A549 (cell line): Measurements from ENCODE around the gene KRT13. TPM values are rescaled to one million over a fixed set of nuclear protein-coding genes. Genes with fewer than 3 reads are reported as not detected.

Experiments used
- ATAC-seq, 2 experiments: fragments of 200-7000 bp in 1 of 2; fragments of >200 bp in 1 of 2; cut with Nextera tagmentation in 1 of 2; cut with Tn5 transposase in 1 of 2; 3 replicates each; pipeline versions ENCODE4 v1.8.0 to v1.9.1; 2018 to 2020; ENCODE audit warnings: mild to moderate bottlenecking in 1 of 2, moderate library complexity in 1 of 2
- CTCF ChIA-PET: fragments of 300-600 bp; sonication (Branson Sonifier 250); formaldehyde crosslinking; extraction: SDS; loops from one replicate; lab custom pipeline; 2021; ENCODE audit warnings: antibody characterized with exemption, inconsistent platforms; lab: Yijun Ruan, JAX
- POLR2A ChIA-PET: fragments of 350-600 bp; formaldehyde crosslinking; extraction: SDS; loops from one replicate; lab custom pipeline; 2021; ENCODE audit warnings: antibody characterized with exemption, inconsistent platforms; lab: Yijun Ruan, JAX
- DNase-seq, 2 experiments: peaks; one replicate each; pipeline versions ENCODE4 v3.0.0 to v3.0.0-alpha.2; 2011 to 2016; ENCODE audit warnings: low read depth in 1 of 2, low spot score in 1 of 2
- FAIRE-seq: peaks from 2 replicates; lab custom pipeline; 2011; peaks lifted over from hg19 to GRCh38; lab: Jason Lieb, UNC
- H3K27ac ChIP-seq, 2 experiments: fragments of >200 bp; sonication (Bioruptor Twin); formaldehyde crosslinking; 3 replicates each; pipeline ENCODE4 v1.5.1; 2016 to 2017
- H3K4me1 ChIP-seq: fragments of >200 bp; sonication (Bioruptor Twin); formaldehyde crosslinking; 3 replicates; pipeline ENCODE4 v1.6.1; 2016
- H3K4me2 ChIP-seq: fragments of >200 bp; sonication (Bioruptor Twin); formaldehyde crosslinking; 3 replicates; pipeline ENCODE4 v1.6.1; 2016
- H3K4me3 ChIP-seq: fragments of >200 bp; sonication (Bioruptor Twin); formaldehyde crosslinking; 3 replicates; pipeline ENCODE4 v1.5.1; 2016
- H3K9me3 ChIP-seq: fragments of >200 bp; sonication (Bioruptor Twin); formaldehyde crosslinking; 3 replicates; pipeline ENCODE4 v1.6.1; 2016
- BCL3 ChIP-seq: fragments of >200 bp; sonication (Bioruptor Twin); formaldehyde crosslinking; IDR thresholded peaks from 3 replicates; pipeline ENCODE4 v1.6.1; 2016
- BHLHE40 ChIP-seq: IDR thresholded peaks from 2 replicates; pipeline ENCODE4 v1.6.1; 2012; ENCODE audit warnings: low read depth, low read length, inconsistent platforms
- CBX2 ChIP-seq: fragments of 200-600 bp; sonication (generic); IDR thresholded peaks from 2 replicates; pipeline ENCODE4 v1.6.1; 2016; ENCODE audit warnings: low read depth, mild to moderate bottlenecking, borderline replicate concordance
- CBX8 ChIP-seq: fragments of 200-600 bp; sonication (generic); IDR thresholded peaks from 2 replicates; pipeline ENCODE4 v1.6.1; 2016
- EP300 ChIP-seq, 2 experiments: fragments of >200 bp; sonication (Bioruptor Twin); formaldehyde crosslinking; IDR thresholded peaks; 2 replicates in 1 of 2; 3 replicates in 1 of 2; pipeline ENCODE4 v1.6.1; 2016 to 2017
- FOSL2 ChIP-seq, 2 experiments: fragments of 450-650 bp in 1 of 2; fragments of >200 bp in 1 of 2; sonication (Bioruptor Twin) in 1 of 2; formaldehyde crosslinking; IDR thresholded peaks; 2 replicates each; pipeline versions ENCODE4 v1.5.0 to v1.6.1; 2016 to 2020; ENCODE audit warnings: mild to moderate bottlenecking in 1 of 2, moderate library complexity in 1 of 2
- GATA3 ChIP-seq: IDR thresholded peaks from 2 replicates; pipeline ENCODE4 v1.6.1; 2012; ENCODE audit warnings: borderline replicate concordance
- HEYL ChIP-seq: fragments of 250-450 bp; sonication (Bioruptor Pico); IDR thresholded peaks from 2 replicates; pipeline ENCODE4 v1.8.0; 2021; ENCODE audit warnings: mild to moderate bottlenecking, moderate library complexity
- HOXA7 ChIP-seq: fragments of 250-450 bp; sonication (Bioruptor Pico); IDR thresholded peaks from 2 replicates; pipeline ENCODE4 v1.5.0; 2020; ENCODE audit warnings: mild to moderate bottlenecking, moderate library complexity
- JUN ChIP-seq, 2 experiments: fragments of >200 bp; sonication (Bioruptor Twin); formaldehyde crosslinking; IDR thresholded peaks; 2 replicates in 1 of 2; 3 replicates in 1 of 2; pipeline ENCODE4 v1.6.1; 2016 to 2017
- JUNB ChIP-seq: fragments of >200 bp; sonication (Bioruptor Twin); formaldehyde crosslinking; IDR thresholded peaks from 2 replicates; pipeline ENCODE4 v1.6.1; 2016
- KDM5A ChIP-seq: fragments of 200-600 bp; sonication (generic); IDR thresholded peaks from 2 replicates; pipeline ENCODE4 v1.6.1; 2016; ENCODE audit warnings: antibody characterized with exemption, mild to moderate bottlenecking
- MAZ ChIP-seq: fragments of 150-350 bp; IDR thresholded peaks from 2 replicates; pipeline ENCODE4 v1.6.1; 2014; ENCODE audit warnings: antibody characterized with exemption, low read depth, low read length, borderline replicate concordance
- MYC ChIP-seq: IDR thresholded peaks from 2 replicates; pipeline ENCODE4 v1.6.1; 2012; ENCODE audit warnings: mild to moderate bottlenecking, inconsistent platforms, low read length, improper control_type of control experiment, borderline replicate concordance
- POLR2AphosphoS2 ChIP-seq: conservative IDR thresholded peaks from 2 replicates; pipeline ENCODE4 v1.6.1; 2012; ENCODE audit warnings: low read length, improper control_type of control experiment, inconsistent platforms
- RAD21 ChIP-seq, 2 experiments: fragments of >200 bp in 1 of 2; sonication (Bioruptor Twin) in 1 of 2; formaldehyde crosslinking in 1 of 2; IDR thresholded peaks in 1 of 2; conservative IDR thresholded peaks in 1 of 2; 2 replicates in 1 of 2; 3 replicates in 1 of 2; pipeline ENCODE4 v1.6.1; 2012 to 2018; ENCODE audit warnings: inconsistent platforms in 1 of 2
- RARB ChIP-seq: fragments of 250-450 bp; sonication (Bioruptor Pico); IDR thresholded peaks from 2 replicates; pipeline ENCODE4 v1.8.0; 2021; ENCODE audit warnings: mild to moderate bottlenecking, moderate library complexity
- RFX5 ChIP-seq: fragments of 450-650 bp; IDR thresholded peaks from 2 replicates; pipeline ENCODE4 v1.7.1; 2014; ENCODE audit warnings: antibody characterized with exemption, mild to moderate bottlenecking, moderate library complexity
- SMC3 ChIP-seq: fragments of >200 bp; sonication (Bioruptor Twin); formaldehyde crosslinking; IDR thresholded peaks from 3 replicates; pipeline ENCODE4 v1.6.1; 2018; ENCODE audit warnings: inconsistent platforms
- SREBF2 ChIP-seq: fragments of 450-650 bp; IDR thresholded peaks from 2 replicates; pipeline ENCODE4 v1.6.1; 2014; ENCODE audit warnings: mild to moderate bottlenecking, moderate library complexity
- ZFP36 ChIP-seq: fragments of 450-650 bp; IDR thresholded peaks from 2 replicates; pipeline ENCODE4 v1.6.1; 2014; ENCODE audit warnings: borderline replicate concordance; ENCODE audit not compliant: partially characterized antibody
- ZSCAN20 ChIP-seq: fragments of 250-450 bp; sonication (Bioruptor Pico); IDR thresholded peaks from 2 replicates; pipeline ENCODE4 v1.8.0; 2022; ENCODE audit warnings: mild to moderate bottlenecking, moderate library complexity
- WGBS: methylation state at CpG from one replicate; pipeline ENCODE4 v1.1.6; 2017; ENCODE audit errors: missing lambda C conversion rate; 5-methylcytosine and 5-hydroxymethylcytosine counted together
- polyA plus RNA-seq, 4 experiments: library from polyadenylated mRNA; depleted of rRNA in 3 of 4; stranded (reverse); fragments of >200 nt; fragmentation: RNase III in 1 of 4; extraction: RNeasy Plus Mini Kit Qiagen cat#74134 plus additional on column Dnase treatment in 1 of 4; gene quantifications; 2 replicates in 3 of 4; 3 replicates in 1 of 4; pipeline ENCODE4 v1.2.3, GENCODE V29; 2011 to 2017
- TF ChIP-seq, protein P1 (sequence below): IDR thresholded peaks from 2 replicates; pipeline ENCODE4 v1.6.1; 2012

The KRT13 gene
- polyA plus RNA-seq, 2 of the 4 experiments (the other 2 are of a cell fraction) = 0.06 TPM; not detected in 1

DNA sequence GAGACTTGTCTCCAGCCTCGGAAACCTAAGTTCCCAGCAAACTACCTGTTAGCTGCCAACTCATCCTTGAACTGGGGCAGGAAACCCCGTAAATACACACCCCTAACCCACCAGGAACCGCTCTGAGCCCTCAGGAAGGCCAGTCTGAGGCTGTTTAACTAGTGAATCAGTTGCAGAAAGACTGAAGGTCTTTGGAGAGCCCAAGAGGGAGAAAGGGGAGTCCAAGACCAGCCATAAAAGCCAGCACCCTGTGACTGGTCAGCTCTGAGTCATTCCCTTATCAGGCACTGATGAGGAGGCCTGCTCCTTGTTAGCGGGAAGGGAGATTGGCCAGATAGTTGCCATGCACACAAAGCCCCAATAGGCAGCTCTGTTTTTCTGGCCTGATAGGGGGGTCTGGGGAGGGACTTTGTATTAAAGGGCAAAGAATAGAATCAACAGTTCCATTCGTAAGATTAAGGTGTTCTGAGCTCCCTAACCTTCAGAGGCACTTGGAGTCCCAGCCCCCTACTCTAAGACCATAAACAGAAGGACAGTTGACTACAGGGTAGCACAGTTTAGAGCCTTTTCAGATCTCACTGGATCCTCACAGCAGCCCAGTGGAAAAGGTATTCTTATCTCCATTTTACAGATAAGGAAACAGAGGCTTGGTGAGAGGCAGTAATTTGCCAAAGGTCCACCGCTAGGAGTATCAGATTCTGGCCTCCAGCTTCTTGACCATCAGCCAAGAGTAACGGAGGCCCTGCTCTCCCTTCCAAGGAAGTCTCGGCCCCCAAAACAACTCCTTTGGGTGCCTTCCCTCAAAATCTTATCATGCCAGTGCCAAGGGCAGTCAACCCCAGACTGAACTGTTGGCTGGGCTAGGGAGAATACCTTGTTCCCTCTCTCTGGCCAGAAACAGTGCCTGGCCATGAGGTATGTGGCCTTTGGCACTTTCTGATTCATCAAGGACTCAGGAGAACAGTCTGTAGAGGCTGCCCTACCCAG is 24.9 kb upstream of the KRT13 start:
- WGBS = 36% methylated on average over 8 of the region's 8 CpGs
- DNase-seq (peak; percentile 85 to 89), ATAC-seq (peak; percentile 82 to 95), FAIRE-seq (peak; percentile 85)
- H3K9me3 ChIP-seq = no peaks in the 10 kb centered on the region
- TF ChIP-seq JUN (IDR thresholded peaks at IDR 0.05) (0 out of 5 replicates have a peak, but pooled peaks of 1 of the 2 experiments have one; percentile 26), RFX5 (peak; percentile 86), CBX8 (no peak), BCL3 (no peak), EP300 (IDR thresholded peaks at IDR 0.05) (no peak), ZFP36 (no peak), ZSCAN20 (CRISPR knock-in tag) (no peak), JUNB (peak; percentile 47; the same call in 1 of the 2 replicates), CBX2 (no peak), FOSL2 (IDR thresholded peaks at IDR 0.05) (0 out of 2 replicates have a peak, but pooled peaks have one; percentile 26), FOSL2 (CRISPR knock-in tag; IDR thresholded peaks at IDR 0.05) (peak; percentile 81), GATA3 (peak; percentile 89), KDM5A (no peak)
- TF ChIP-seq, protein P1, sequence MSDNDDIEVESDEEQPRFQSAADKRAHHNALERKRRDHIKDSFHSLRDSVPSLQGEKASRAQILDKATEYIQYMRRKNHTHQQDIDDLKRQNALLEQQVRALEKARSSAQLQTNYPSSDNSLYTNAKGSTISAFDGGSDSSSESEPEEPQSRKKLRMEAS = peak; percentile 39; the same call in 1 of the 2 replicates
- ChIA-PET CTCF (interaction anchor here (0.6 to 6.9 kb wide), 12 partner anchors 9 to 621 kb away, joined by 3 to 101 read pairs (median 3); partner anchors contain the start of genes KRT13, KRT15 and KRTAP4-5), POLR2A (interaction anchor here (0.5 to 1.3 kb wide), 4 partner anchors 12 to 158 kb away, joined by 3 to 10 read pairs (median 4); partner anchors contain the start of gene KRT13)
- H3K27ac ChIP-seq = peak overlapping the region; percentile 59 to 83
- H3K4me3 ChIP-seq = no peak overlapping the region
- H3K4me2 ChIP-seq = peak overlapping the region; percentile 46
- H3K4me1 ChIP-seq = peaks cover 29% of the 10 kb centered on the region

GRCh38 chr17:41529491-41529915 is 24.1 kb upstream of the KRT13 start:
- DNase-seq = no peak
- H3K4me1 ChIP-seq = peaks cover 29% of the 10 kb centered on the region
- 88% methylated on average over 5 of the region's 5 CpGs for WGBS
- no peak overlapping the region for H3K4me3 ChIP-seq
- POLR2A ChIA-PET = interaction anchor here (1.3 kb wide), 2 partner anchors 19 to 159 kb away, joined by 5 to 10 read pairs; no protein-coding TSS in a partner anchor
- H3K4me2 ChIP-seq = peak overlapping the region; percentile 46
- ATAC-seq = no peak
- no peak for FAIRE-seq
- no peaks in the 10 kb centered on the region for H3K9me3 ChIP-seq
- CTCF ChIA-PET = interaction anchor here (0.8 to 6.9 kb wide), 12 partner anchors 8 to 672 kb away, joined by 3 to 101 read pairs (median 4); partner anchors contain the start of gene KRT15
- H3K27ac ChIP-seq = peak overlapping the region; percentile 59 to 83; a peak in 5 of 6 replicates
- TF ChIP-seq KDM5A (no peak), MAZ (no peak), SMC3 (no peak), HEYL (CRISPR knock-in tag) (no peak), RAD21 (conservative IDR thresholded peaks at IDR 0.05 in 1 of 2, IDR thresholded peaks at IDR 0.05 in 1 of 2) (no peak), EP300 (IDR thresholded peaks at IDR 0.05) (no peak), CBX2 (no peak), CBX8 (no peak), HOXA7 (CRISPR knock-in tag) (no peak), ZSCAN20 (CRISPR knock-in tag) (no peak), BHLHE40 (no peak), SREBF2 (no peak), POLR2AphosphoS2 (no peak), RARB (CRISPR knock-in tag) (no peak), MYC (no peak), ZFP36 (no peak)
- TF ChIP-seq, all 56 proteins: peak for 0
